Right cardiac atrium (tissue), 5 donors: ENCODE results near the gene TTC9B. TPM values are rescaled to one million over a fixed set of nuclear protein-coding genes. Genes with fewer than 3 reads are reported as not detected.

Experiments
- ATAC-seq, 2 donors: fragments of 200-7000 bp; cut with Tn5 transposase; one replicate each; pipeline versions ENCODE4 v1.8.0 to v1.9.1; 2020; ENCODE audit warnings: moderate library complexity in 2 of 2, mild to moderate bottlenecking in 1 of 2
- DNase-seq, 3 donors: peaks; one replicate each; pipeline ENCODE4 v3.0.0-alpha.2; 2020
- H3K27ac ChIP-seq: one replicate; pipeline ENCODE4 v1.5.1; 2013; ENCODE audit warnings: mild to moderate bottlenecking, low read length, control low read depth, moderate library complexity
- H3K27me3 ChIP-seq: one replicate; pipeline ENCODE4 v1.6.1; 2013; ENCODE audit not compliant: control insufficient read depth, insufficient read depth
- H3K4me1 ChIP-seq: one replicate; pipeline ENCODE4 v1.6.1; 2013; ENCODE audit warnings: low read length; ENCODE audit not compliant: control insufficient read depth, insufficient read depth
- H3K4me3 ChIP-seq: one replicate; pipeline ENCODE4 v1.5.1; 2013; ENCODE audit warnings: low read length, control low read depth
- H3K9me3 ChIP-seq: one replicate; pipeline ENCODE4 v1.6.1; 2013; ENCODE audit warnings: low read length; ENCODE audit not compliant: control insufficient read depth
- WGBS: extraction: QIAGEN DNeasy Blood & Tissue Kit; methylation state at CpG from one replicate; pipeline ENCODE4 v1.1.7; 2013; 5-methylcytosine and 5-hydroxymethylcytosine counted together
- intact Hi-C, 4 donors: fragments of 100-400 bp; cut with DNase I; formaldehyde crosslinking; loops; one replicate each; pipeline versions ENCODE4 v1.11.0 to v1.14.0; 2022 to 2023
- long read RNA-seq, 4 donors: library from polyadenylated mRNA; unstranded; transcript quantifications; one replicate each; pipeline ENCODE4 v2.0.0, GENCODE V29; 2020 to 2021
- polyA plus RNA-seq: library from polyadenylated mRNA; stranded (reverse); fragments of 200-250 nt; gene quantifications from one replicate; pipeline ENCODE4 v1.2.3, GENCODE V29; 2013
- total RNA-seq, 4 donors: library from RNA; stranded (reverse); fragmentation: NEBNext Ultra II Directional; extraction: Animal tissue kit (Norgen Biotek cat#: 25700); gene quantifications; one replicate each; pipeline ENCODE4 v1.2.1, GENCODE V29; 2021
- donor health status: healthy with polysubstance abuse.
- donor health status: DM: no; HTN: yes; CAD: no.
- donor health status: DM: no; HTN: no; CAD: no.
- donor health status: DM: no; HTN: yes; CAD: no; lungs with severe emphysema.
- donor health status: DM: yes; HTN: yes; CAD: no.

The TTC9B gene
- total RNA-seq (not detected), polyA plus RNA-seq (0.11 TPM)
- long read RNA-seq, donor 1 = 0 reads
- long read RNA-seq, donor 2 = 0 reads
- long read RNA-seq, donor 3, partial matches to known transcripts = 0 of 1 reads
- long read RNA-seq, donor 3, other reads (novel, unspliced or antisense) = 0 of 1 reads
- long read RNA-seq, donor 4 = 0 reads

DNA sequence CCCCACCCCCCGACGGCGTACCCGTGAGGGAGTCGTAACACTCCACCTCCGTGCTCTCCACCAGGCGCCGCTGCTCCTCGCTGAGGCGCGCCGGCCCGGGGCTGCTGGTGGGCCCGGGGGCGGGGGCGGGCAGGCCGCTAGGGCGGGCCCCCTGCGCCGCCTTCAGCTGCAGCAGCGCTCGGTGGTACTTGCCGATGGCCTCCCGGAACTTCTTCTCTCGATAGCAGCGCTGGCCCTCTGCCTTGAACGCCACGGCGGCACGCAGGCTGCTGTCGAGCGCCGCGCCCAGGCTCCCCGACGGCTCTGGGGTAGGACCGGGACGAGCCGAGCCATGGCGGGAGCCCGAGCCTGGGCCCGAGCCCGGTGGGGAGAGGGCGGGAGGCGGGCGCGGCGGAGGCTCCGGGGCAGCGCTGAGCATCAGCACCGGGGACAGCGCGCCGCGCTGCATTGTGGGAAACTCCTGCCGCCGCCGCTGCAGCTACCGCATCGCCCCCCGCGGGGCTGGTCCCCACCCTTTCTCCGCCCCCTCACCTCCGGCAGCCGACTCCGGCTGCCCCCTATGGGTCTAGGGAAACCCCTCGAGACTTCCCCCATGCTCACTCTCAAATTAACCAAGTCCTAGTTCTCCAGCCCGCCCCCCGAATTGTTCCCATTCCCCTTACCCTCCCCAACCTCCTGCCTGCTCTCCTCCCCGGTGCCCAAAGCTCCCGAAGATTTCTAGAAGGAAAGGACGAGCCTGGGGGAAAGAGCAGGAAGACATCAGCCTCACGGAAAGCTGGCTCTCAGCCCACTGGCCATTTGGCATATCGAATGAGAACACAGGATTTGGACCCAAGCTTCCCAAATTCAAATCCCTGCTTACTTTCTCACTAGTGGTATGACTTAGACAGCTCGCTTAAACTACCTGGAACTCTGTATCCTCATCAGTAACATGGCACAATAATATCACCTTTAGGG is at the start of gene TTC9B:
Gene TTC9B (minus strand): TSS at position 451 of the 957 bp plus-strand sequence. CDS start 3 bp downstream, at position 448.
- ATAC-seq = peak in 1 of 2 donors; percentile 15
- Histone ChIP-seq H3K27ac (no peak within 1 kb of the TSS), H3K4me1 (no peaks in the 10 kb centered on the region), H3K9me3 (no peaks in the 10 kb centered on the region), H3K4me3 (no peak within 1 kb of the TSS), H3K27me3 (no peaks in the 10 kb centered on the region)
- WGBS = 3% methylated on average over 75 of the region's 75 CpGs
- DNase-seq = peak in 2 of 3 donors; percentile 56 to 62
- intact Hi-C loops = no loop called here

DNA sequence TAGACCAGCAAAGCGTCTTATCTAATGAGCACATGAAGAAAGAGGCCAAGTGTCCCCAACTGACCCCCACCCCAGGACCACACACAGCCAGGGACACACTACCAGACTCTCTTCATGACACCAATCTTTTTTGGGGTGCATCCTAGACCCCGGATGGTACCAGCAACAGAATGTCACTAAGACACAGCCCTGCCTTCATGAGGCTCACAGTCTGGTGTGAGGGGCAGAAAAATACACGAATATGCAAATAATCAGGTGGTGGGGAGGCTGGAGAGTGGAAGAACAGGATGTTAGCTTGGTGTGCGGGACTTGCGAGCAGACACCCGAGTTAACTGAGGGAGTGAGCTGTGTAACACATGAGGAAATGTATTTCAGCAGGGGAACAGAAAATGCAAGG is 49.4 kb upstream of the TTC9B start:
- ATAC-seq (no peak), DNase-seq (no peak)
- H3K27me3 ChIP-seq = no peaks in the 10 kb centered on the region
- H3K9me3 ChIP-seq = no peaks in the 10 kb centered on the region
- no peak overlapping the region for H3K4me3 ChIP-seq
- whole genome bisulfite sequencing = 79% methylated on average over 6 of the region's 6 CpGs
- H3K4me1 ChIP-seq = peaks cover 17% of the 10 kb centered on the region
- intact Hi-C loops = no loop called here
- no peak overlapping the region for H3K27ac ChIP-seq

DNA sequence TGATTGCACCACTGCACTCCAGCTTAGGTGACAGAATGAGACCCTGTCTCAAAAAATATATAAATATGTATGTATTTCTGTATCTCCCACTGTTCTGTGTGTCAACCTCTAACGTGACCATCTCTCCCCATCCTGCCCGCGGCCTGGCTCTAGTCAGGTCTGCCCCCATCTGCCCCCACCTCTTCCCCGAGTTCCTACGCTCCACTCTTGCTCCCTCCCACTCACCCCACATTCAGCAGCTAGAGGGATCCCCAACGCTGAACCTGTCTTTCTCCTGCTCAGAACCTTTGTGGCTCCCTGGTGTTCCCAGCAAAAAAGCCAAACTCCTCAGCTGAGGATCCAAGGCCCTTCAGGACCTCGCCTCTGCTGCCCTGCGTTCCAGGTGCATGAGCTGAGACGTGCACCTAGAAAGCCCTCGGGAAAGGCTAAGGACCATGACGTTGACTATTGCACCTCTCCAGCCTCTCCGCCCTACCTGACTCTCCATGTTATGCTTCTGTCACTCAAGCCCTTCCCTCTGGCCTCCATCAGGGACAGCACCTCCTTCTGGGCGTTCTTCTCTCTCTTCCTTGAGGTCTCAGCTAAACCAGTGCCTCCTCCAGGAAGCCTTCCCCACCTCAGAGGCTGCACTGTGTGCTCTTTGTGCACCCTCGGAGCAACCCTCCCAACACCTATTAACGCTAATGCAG is 48.9 kb upstream of the TTC9B start:
- 82% methylated on average over 15 of the region's 15 CpGs for WGBS
- ATAC-seq (no peak), DNase-seq (peak in 2 of 3 donors; percentile 4 to 35)
- Histone ChIP-seq H3K4me1 (peaks cover 17% of the 10 kb centered on the region), H3K27me3 (no peaks in the 10 kb centered on the region), H3K27ac (no peak overlapping the region), H3K4me3 (no peak overlapping the region), H3K9me3 (no peaks in the 10 kb centered on the region)
- intact Hi-C loops = no loop called here

DNA sequence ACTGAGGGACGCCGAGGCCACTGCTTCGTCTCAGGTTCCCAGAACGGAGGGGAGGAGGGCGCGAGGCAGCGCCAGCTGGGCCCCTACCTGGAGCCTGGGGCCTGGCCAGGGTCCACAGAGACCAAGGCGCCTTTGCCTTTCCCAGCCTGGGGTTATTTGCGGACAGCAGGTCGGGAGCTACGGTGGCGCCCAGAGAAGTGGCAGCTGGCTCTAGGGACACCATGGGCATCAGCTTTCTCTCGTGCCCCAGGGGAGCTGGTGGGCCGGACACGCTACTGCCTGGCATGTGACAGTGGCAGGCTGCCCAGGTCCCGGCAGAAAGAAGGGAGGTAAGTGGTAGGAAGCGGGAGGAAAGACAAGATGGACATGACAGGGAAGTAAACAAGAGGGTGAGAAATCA is 47.9 kb upstream of the TTC9B start:
- 59% methylated on average over 17 of the region's 17 CpGs for WGBS
- no peak overlapping the region for H3K4me3 ChIP-seq
- H3K27me3 ChIP-seq = no peaks in the 10 kb centered on the region
- intact Hi-C loops = no loop called here
- DNase-seq = peak; percentile 65 to 90 (median 85)
- H3K4me1 ChIP-seq = peaks cover 17% of the 10 kb centered on the region
- H3K9me3 ChIP-seq = no peaks in the 10 kb centered on the region
- peak; percentile 52 to 70 for ATAC-seq
- peak overlapping the region; percentile 43 for H3K27ac ChIP-seq

DNA sequence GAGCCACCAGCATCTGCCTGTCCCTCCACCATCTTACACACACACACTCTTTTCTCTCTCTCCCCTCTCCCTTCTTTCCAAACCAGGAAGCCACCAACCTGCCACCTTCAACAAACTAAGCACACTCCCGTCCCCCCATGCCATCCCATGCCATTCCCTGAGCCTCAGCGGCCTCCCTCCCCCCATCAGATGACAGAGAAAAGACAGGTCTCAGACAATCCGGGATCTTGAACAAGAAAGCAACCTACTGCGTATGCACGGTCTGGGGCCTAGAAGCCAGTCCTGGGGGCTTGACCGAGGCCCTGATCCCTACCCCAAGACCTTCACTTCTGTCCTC is 47.5 kb upstream of the TTC9B start:
- ATAC-seq (no peak), DNase-seq (no peak)
- intact Hi-C loops = no loop called here
- no peaks in the 10 kb centered on the region for H3K27me3 ChIP-seq
- H3K4me3 ChIP-seq = no peak overlapping the region
- H3K9me3 ChIP-seq = no peaks in the 10 kb centered on the region
- peaks cover 17% of the 10 kb centered on the region for H3K4me1 ChIP-seq
- peak overlapping the region; percentile 43 for H3K27ac ChIP-seq
- 72% methylated on average over 6 of the region's 6 CpGs for WGBS

DNA sequence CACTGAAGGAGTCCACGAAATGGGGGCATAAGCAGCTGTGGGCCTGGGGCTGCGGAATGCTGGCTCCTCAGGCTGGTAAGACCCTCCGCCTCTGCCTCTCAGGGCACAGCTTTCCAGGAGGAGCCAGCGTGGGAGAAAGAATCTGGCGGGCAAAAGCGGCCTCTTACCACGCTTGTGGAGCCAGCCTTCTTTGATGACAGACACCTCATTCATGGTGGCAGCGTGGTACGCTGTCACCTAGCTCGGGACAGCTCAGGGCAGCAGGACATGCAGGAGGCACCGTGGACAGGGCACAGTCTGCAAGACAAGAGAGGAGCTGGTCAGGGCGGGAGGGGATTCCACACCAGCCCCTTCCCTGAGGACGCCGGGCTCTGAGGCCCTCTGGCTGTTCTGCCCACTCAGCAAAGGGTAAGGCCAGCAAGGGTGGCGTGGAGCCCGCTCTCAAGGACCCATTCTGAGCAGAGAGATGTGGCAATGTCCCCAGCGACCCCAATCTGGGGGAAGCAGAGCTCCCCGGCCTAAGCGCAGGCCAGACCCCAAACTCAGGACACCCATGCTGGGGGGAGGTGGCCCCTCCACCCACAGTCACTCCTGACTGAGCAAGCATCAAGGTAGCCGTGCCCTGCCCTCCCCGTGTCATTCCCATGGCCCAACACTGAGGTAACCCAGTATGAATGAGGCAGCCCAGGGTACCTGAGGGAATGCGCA is 47.0 kb upstream of the TTC9B start:
- Histone ChIP-seq H3K4me3 (no peak overlapping the region), H3K27me3 (no peaks in the 10 kb centered on the region), H3K9me3 (no peaks in the 10 kb centered on the region), H3K4me1 (peaks cover 17% of the 10 kb centered on the region), H3K27ac (no peak overlapping the region)
- intact Hi-C loops = no loop called here
- DNase-seq = peak in 2 of 3 donors; percentile 19 to 26
- WGBS = 92% methylated on average over 22 of the region's 22 CpGs
- no peak for ATAC-seq

DNA sequence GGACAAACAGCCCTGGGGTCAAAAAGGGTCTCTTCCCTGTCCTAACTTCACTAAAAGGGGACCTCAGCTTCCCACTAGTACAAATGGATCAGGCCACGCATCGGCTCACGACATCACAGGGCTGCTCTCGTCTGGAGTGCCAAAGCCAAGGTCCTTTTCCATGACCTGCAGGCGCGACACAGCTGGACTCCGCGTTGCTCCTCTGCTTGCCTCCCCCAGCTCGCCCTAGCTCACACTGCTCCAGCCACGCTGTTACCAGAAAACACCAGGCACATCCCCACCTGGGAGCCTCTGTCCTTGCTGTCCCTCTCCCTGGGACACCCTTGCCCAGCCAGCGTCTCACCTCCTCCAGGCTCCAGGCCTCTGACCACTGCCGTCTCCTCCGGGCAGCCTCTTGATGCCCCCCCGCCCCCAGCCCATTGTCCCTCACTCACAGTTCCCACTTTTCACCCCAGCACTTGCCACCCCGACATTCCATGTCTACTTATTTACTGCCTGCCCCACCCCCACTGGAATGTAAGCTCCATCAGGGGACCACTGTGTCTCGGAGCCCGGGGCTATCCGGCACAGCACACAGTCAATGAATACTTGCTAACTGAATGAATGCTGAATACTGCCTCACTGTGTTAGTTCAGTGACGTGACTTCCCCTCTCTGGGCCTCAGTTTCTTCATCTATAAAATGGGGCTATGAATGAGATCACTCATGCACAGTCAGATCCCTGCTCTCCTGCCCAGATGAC is 46.3 kb upstream of the TTC9B start:
- Histone ChIP-seq H3K27me3 (no peaks in the 10 kb centered on the region), H3K4me3 (no peak overlapping the region), H3K27ac (no peak overlapping the region), H3K4me1 (peaks cover 17% of the 10 kb centered on the region), H3K9me3 (no peaks in the 10 kb centered on the region)
- DNase-seq (peak in 2 of 3 donors; percentile 8 to 56), ATAC-seq (no peak)
- WGBS = 67% methylated on average over 19 of the region's 19 CpGs
- intact Hi-C loops = no loop called here

DNA sequence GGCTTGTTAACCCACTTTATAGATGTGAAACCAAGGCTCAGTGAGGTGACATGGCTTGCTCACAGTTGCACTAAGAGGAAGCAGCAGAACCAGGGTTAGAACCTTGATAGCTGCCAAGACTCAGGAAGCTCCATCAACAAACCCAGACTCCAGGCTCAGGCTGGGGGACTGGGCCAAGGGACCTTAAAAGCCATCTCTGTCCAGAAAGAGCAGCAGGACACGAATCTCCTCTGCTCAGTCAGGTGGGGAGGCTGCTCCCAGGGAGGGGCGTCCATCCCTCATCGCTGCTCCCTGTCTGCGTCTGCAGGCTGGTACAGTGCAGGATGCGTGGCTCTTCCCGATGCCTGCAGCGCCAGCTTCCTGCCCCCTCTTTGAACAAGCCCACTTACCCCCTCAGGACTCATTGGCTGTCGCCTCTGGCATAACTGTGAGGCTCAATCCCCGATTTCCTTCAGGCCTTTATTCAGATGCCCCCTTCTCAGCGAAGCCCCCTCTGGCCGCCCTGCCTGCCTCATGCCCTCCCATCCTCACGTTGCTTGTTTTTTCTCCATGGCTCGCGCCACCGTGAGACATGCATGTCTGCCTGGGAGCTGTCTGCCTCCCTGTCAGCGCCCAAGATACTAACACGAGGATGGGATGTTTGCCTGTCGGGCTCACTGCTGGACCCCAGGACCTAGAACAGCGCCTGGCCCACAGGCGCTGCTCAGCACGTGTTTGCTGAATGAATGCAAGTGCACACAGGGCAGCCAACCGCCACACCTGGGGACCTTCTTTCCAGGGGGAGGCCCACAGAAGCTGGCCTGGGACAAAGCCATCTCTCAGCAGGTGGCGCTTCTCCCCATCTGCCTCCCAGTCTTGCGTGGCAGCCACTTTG is 45.5 kb upstream of the TTC9B start:
- intact Hi-C loops = no loop called here
- DNase-seq = peak in 2 of 3 donors; percentile 6 to 54
- H3K27ac ChIP-seq = no peak overlapping the region

DNA sequence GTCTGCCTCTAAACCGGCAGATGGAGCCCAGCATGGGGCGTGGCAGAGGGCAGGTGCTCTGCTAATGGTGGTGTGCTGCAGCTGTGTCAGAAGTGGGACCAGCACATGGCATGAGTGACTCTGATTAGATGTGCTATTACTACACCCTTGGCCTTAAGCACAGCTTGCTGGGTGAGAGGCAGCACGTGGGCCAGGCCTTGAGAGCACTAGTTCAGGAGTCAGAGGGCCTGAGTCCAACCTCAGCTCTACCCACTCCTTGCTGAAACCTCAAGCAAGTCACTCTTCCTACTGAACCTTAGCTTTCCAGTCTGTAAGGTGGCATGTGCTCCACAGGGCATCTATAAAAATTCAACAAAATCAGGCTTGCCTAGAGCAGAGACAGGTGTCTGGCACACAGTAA is 44.2 kb upstream of the TTC9B start:
- intact Hi-C loops = no loop called here
- ATAC-seq (no peak), DNase-seq (peak in 1 of 3 donors; percentile 7)
- WGBS = 96% methylated on average over 3 of the region's 3 CpGs
- no peaks in the 10 kb centered on the region for H3K9me3 ChIP-seq
- peaks cover 16% of the 10 kb centered on the region for H3K4me1 ChIP-seq
- H3K4me3 ChIP-seq = no peak overlapping the region
- H3K27ac ChIP-seq = no peak overlapping the region
- H3K27me3 ChIP-seq = no peaks in the 10 kb centered on the region

More for the DNA sequence above, 45.5 kb upstream of the TTC9B start:
- WGBS = 80% methylated on average over 24 of the region's 24 CpGs
- Histone ChIP-seq H3K27me3 (no peaks in the 10 kb centered on the region), H3K9me3 (no peaks in the 10 kb centered on the region), H3K4me3 (no peak overlapping the region), H3K4me1 (peaks cover 17% of the 10 kb centered on the region)
- no peak for ATAC-seq
